HPDE6-E6E7 (cell line): ENCODE data around the gene SPRR2E.
A peak's percentile ranks its signal among the peaks of the same experiment; 100 is the strongest.
"Not testable (repeated sequence)": the region's sequence is repeated elsewhere in the genome, so short reads cannot be mapped to it uniquely, and the experiment has no call there.

ENCODE experiments used
- DNase-seq: peaks from one replicate; pipeline ENCODE4 v3.0.0; 2011; ENCODE audit warnings: missing footprints; ENCODE audit errors: extremely low spot score

SPRR2E gene

DNA sequence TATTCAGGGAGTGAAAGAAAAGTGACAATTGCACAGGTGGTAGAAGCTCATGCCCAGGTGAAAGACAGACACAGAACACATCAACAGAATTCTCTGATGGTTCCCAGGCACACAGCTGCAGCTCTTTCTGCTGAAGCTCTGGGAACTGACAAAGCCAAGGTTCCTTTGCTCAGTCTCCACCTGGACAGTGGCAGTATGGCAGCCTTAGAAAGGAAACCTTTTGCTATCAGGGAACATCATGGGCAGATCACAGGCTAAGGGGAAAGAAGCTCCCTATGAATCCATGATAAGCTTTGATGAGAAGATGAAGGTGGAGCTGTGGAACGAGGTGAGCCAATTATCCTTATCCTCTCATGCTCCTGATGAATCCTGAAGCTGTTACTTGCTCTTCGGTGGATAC, 24.1 kb downstream of the SPRR2E start:
- no peak for DNase-seq

DNA sequence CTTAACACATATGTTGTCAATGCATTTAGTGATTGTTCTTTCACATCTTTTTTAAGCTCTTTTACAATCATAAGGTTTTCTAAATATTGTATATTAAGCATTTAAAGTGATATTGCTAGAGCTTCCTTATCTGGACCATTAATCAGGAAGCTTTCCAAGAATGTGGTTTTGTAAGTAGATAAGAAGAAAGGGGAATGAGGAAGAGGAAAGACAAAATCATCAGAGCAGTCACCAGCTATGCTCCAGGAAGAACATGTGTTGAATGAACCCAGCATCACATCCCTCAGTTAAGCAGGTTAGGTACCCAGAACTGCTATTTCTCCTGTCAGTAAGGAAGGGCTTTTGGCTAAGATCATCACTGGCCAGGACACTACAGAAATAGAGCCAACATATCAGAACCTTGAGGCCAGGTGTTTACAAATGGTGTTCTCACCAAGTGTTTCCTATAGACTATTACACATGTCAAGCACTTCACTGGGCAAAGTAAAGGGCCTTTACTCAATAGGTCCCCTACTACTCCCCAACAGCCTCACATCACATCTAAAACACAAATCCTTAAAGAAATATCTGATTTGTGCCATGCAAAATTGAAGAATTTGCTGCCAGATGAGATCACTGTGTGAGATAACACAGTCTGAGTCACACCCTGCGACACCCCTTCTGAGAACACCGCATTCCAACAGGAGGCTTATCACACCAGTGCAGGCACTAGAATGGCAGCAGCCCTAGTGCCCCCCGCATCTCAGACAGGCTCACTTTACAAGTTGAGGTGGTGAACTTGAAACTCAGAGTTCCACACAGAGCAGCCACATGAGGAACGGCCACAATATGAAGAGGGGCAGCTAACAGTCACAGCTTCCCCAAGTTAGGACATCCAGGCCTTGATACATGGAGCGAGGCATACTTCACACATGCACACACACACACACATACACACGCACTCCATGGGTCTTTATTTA, 35.2 kb downstream of the SPRR2E start:
- peak; percentile 12 for DNase-seq

- no peak for DNase-seq
Observed at GRCh38 chr1:153058154-153058553, 36.2 kb downstream of the SPRR2E start.

DNA sequence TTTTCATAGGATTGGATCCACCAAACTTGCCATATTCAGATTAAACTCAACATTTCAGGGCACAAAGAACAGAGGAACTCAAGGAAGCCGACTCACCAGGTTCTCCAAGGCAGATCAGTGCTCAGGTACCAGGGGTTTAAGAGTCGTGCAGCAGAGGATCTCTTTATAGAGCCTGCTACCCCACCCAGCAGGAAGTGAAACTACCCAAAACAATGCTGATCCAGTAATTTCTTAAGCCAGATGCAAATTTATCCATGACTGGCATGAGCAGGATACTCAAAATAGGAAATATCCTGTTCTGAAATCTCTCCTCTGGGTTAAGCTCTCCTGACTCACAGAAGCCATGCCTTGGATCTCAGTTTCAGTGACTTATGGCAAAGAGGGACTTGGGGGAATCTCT, 37.0 kb downstream of the SPRR2E start, which contains the start of gene SPRR2A:
TSS of gene SPRR2A (minus strand) at position 138 of the 400 bp plus-strand sequence. CDS start 777 bp downstream, outside the sequence.
- DNase-seq = no peak

DNA sequence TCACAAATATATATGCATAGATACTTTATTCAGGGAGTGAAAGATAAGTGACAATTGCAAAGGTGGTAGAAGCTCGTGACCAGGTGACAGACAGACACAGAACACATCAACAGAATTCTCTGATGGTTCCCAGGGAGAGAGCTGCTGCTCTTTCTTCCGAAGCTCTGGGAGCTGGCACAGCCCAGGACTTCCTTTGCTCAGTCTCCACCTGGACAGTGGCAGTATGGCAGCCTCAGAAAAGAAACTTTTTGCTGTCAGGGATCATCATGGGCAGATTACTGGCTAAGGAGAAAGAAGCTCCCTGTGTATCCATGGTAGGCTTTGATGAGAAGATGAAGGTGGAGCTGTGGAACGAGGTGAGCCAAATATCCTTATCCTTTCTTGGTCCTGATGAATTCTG, 38.2 kb downstream of the SPRR2E start:
- DNase-seq = not testable (repeated sequence)

- no peak for DNase-seq
Observed at GRCh38 chr1:153049211-153049610, 45.1 kb downstream of the SPRR2E start.
